Stimulated activated CD8-positive, alpha-beta memory T cell treated with anti-CD3 and anti-CD28 coated beads, Interleukin-2, amount 100 ng/mL, for 1 hour (primary cell): ENCODE data around the gene TENT5A.
"Not testable (repeated sequence)": the region's sequence is repeated elsewhere in the genome, so short reads cannot be mapped to it uniquely, and the experiment has no call there.

ENCODE experiments used
- DNase-seq, 2 donors: peaks; one replicate each; pipeline ENCODE4 v3.0.0-alpha.2; 2020; ENCODE audit warnings: low read depth in 2 of 2

The TENT5A gene

GRCh38 chr6:81750681-81751387 lies 1.6 kb downstream of the TENT5A start:
- no peak for DNase-seq

- no peak for DNase-seq
These were observed 2.3 kb downstream of the TENT5A start for GRCh38 chr6:81750200-81750599.

DNA sequence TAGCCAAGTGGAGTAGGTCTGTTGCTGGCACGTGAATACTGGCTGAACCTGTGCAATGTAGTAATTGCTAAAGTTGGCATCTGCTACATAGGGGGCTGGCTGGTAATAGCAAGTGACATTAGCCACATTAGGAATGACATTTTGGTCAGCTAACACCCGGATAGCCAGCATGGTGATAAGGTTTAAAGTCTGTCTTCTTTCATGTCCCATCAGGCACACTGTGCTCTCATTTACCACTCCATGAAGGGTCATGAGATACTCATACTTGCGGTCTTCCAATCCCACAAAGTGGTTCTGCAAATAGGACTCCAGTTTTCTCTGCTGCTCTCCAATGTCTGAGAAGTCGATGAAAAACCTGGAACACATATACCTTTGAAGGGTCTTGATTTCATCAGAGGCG lies 2.8 kb downstream of the TENT5A start:
- DNase-seq, result no peak

DNA sequence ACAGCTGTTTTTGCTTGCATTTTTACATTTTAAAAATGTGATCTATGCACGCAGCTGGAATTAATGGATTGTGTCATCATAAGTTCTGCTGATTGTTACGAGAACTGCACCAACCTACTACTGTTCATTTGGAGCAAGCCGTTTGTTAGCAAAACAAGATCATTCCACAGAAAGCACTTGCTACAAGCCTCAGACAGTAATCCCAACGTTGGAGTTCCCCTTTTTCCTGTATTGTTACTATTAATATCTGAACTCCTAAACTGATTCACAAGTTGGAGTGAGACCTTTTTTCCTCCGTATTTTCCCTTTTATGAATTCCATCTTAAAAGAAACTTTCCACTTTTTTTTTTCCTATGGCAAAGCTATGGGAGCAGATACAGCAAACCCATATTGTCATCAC lies 3.5 kb downstream of the TENT5A start:
- DNase-seq, result no peak

- no peak for DNase-seq
These were observed 5.2 kb downstream of the TENT5A start for GRCh38 chr6:81747327-81747726.

DNA sequence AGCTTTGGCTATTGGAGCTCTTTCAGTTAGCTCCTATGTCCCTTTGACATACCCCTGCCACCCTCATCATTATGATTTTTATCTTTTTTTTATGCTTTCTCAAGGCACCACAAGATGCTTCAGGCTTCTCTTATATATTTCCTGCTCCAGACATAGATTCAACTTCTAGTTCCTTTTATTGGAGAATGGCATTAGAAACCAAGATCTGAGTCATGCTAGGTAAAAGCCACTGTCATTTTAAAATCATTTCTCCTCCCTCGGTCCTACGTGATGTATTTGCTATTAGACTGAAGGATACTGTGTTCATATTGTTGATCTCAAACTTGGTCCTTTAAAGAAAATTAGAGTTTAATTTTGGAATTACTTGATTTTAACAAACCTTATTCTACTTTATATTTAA lies 8.3 kb downstream of the TENT5A start:
- no peak for DNase-seq

GRCh38 chr6:81743649-81744048 lies 8.8 kb downstream of the TENT5A start:
- no peak for DNase-seq

- DNase-seq, result no peak
These were observed 10.8 kb downstream of the TENT5A start for GRCh38 chr6:81741689-81742088.

GRCh38 chr6:81740591-81740990 lies 11.9 kb downstream of the TENT5A start:
- DNase-seq, result not testable (repeated sequence)

GRCh38 chr6:81739230-81740195 lies 13.0 kb downstream of the TENT5A start:
- no peak for DNase-seq

GRCh38 chr6:81736428-81736827 lies 16.1 kb downstream of the TENT5A start:
- no peak for DNase-seq

- no peak for DNase-seq
These were observed 16.6 kb downstream of the TENT5A start for GRCh38 chr6:81735756-81736380.

DNA sequence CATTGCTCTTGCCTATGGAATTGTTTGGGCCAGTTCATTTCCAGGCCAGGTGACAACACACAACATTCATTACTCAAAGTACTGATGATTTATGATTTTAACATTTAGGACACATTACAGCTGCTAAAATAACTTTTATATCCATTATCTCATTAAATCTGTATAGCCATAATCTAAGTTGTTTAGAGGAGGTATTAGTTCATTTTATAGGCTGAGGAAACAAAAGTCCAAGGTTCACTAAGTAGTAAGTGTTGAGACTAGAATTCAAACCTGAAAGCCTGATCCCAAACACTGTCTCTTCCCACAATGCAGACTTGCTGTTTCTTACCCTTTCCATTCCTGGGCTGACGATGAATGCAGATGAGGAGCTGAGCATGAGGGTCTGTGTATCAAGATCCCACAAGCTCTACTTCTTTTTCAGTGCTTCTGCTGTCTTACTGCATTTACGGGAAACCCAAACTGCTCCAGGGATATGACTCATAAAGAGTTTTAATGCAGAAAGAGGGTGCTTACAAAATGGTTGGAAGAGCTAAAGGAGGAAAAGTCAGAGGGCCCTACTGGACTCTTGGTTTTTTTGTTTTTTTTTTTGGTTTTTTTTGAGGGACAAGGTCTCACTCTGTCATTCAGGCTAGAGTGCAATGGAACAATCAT lies 17.9 kb downstream of the TENT5A start:
- no peak for DNase-seq

GRCh38 chr6:81734081-81734480 lies 18.4 kb downstream of the TENT5A start:
- no peak for DNase-seq

GRCh38 chr6:81731814-81732213 lies 20.7 kb downstream of the TENT5A start:
- no peak for DNase-seq

DNA sequence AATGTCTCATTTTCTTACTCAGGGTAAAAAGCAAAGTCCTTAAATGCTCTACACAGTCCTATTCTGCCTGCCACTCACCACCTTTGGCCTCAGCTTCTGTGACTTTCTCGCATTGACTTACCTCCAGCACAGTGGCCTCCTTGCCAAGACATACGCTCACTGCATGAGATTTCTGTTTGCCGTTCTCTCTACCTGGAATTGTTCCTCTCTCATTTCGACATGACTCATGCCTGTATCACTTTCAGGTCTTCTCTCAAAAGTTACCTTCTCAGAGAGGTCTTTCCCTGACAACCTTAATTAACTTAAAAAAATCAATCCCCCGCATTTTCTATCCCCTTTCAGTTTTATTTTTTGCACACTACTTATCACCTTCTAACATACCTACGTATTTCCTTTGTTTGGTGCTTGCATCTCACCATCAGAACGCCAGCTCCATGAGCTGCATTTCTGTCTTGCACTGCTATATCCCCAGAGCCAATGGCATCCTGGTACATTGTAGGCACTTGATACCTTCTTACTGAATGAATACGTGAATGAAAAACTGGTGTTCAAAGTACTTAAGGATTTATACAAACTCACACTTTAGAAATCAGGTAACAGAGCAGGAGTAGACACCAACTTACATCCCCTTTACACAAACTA lies 24.5 kb downstream of the TENT5A start:
- no peak for DNase-seq

DNA sequence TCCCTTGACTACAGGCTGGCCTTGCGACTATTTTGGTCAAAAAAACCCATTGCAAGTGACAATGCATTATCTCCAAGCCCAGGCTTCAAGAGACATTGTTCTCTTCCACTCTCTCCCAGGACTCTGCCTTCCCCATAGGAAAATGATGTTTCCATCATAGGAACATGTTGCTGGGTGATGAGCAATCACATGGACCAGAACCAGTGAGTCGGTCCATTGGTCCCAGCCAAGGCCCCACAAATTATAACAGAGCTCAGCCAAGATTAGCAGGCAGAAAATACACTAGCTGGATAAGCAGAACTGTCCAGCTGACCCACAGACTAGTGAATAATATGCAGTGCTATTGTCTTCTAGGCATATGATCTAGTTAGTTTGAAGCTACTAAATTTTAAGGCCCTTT lies 27.4 kb downstream of the TENT5A start:
- DNase-seq, result no peak

GRCh38 chr6:81722506-81723223 lies 29.8 kb downstream of the TENT5A start:
- DNase-seq, result no peak

DNA sequence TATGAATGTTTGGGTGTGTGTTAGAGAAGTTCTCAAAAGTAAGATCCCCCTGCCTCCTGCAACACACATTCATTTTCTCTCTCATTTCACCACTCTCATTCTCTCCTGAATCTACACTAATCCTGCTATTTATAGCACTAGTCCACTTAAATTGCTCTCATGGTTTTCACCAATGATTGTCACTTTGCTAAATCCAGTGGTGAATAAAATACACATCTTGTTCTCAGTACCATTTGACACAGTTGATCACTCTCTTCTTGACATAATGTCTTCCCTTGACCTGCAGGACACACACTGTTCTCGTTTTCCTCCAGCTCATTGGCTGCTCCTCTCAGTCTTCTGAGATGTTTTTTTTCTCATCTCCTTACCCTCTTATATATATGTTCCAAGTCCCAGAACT lies 32.1 kb downstream of the TENT5A start:
- no peak for DNase-seq

- DNase-seq, result no peak
These were observed 34.4 kb downstream of the TENT5A start for GRCh38 chr6:81718126-81718525.

DNA sequence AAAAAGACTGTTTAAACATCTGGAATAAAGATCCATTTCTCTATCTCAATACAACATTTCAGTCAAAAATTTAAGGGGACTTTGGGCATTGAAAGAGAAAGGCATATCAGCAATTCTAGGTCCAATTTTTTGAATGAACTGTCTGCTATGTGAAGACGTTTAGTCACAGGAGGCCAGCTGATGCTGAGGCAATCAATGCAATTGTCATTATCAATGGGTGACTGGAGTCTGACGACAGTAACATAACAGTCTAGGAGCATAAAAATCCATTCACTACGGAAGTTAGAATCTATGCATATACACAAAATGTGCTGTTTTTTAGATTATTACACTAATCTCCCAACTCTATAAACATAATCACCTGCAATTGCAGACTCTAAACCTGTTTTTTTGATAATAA lies 37.8 kb downstream of the TENT5A start:
- no peak for DNase-seq
